GM23338 (cell line): ENCODE data around the gene XYLT1. TPM values are rescaled to one million over a fixed set of nuclear protein-coding genes. Genes with fewer than 3 reads are reported as not detected.

ENCODE experiments used
- ATAC-seq: fragments of 200-7000 bp; cut with Tn5 transposase; 3 replicates; pipeline ENCODE4 v1.9.1; 2020
- DNase-seq: peaks from one replicate; pipeline ENCODE4 v3.0.0-alpha.2; 2015; ENCODE audit warnings: low spot score
- H2AFZ ChIP-seq: fragments of 200-600 bp; sonication (generic); 2 replicates; pipeline ENCODE4 v1.8.0; 2016; ENCODE audit warnings: antibody characterized with exemption, mild to moderate bottlenecking, moderate library complexity
- H3F3A ChIP-seq: fragments of 200-600 bp; sonication (generic); replicated peaks from 2 replicates; pipeline ENCODE4 v1.8.0; 2017; ENCODE audit warnings: antibody characterized with exemption, mixed run types, low read depth
- H3K27ac ChIP-seq: fragments of 200-600 bp; sonication (generic); 2 replicates; pipeline ENCODE4 v1.6.1; 2016; ENCODE audit warnings: low read depth
- H3K27me3 ChIP-seq: fragments of 200-600 bp; sonication (generic); 2 replicates; pipeline ENCODE4 v1.8.0; 2016; ENCODE audit warnings: mild to moderate bottlenecking, mixed run types, moderate library complexity; ENCODE audit not compliant: insufficient read depth
- H3K36me3 ChIP-seq: fragments of 200-600 bp; sonication (generic); 2 replicates; pipeline ENCODE4 v1.8.0; 2016; ENCODE audit warnings: mild to moderate bottlenecking; ENCODE audit not compliant: insufficient read depth
- H3K4me1 ChIP-seq: fragments of 200-600 bp; sonication (generic); 2 replicates; pipeline ENCODE4 v1.8.0; 2016; ENCODE audit warnings: mild to moderate bottlenecking, moderate library complexity; ENCODE audit not compliant: insufficient read depth
- H3K4me2 ChIP-seq: fragments of 200-600 bp; sonication (generic); 2 replicates; pipeline ENCODE4 v1.7.1; 2017; ENCODE audit warnings: mixed run types
- H3K4me3 ChIP-seq: fragments of 200-600 bp; sonication (generic); 2 replicates; pipeline ENCODE4 v1.6.1; 2016; ENCODE audit warnings: mixed run types
- H3K79me2 ChIP-seq: fragments of 200-600 bp; sonication (generic); replicated peaks from 2 replicates; pipeline ENCODE4 v1.8.0; 2017; ENCODE audit warnings: mild to moderate bottlenecking; ENCODE audit not compliant: insufficient read depth
- H3K9me2 ChIP-seq: fragments of 200-600 bp; sonication (generic); 2 replicates; pipeline ENCODE4 v1.8.0; 2017; ENCODE audit not compliant: insufficient read depth
- H4K20me1 ChIP-seq: fragments of 200-600 bp; sonication (generic); replicated peaks from 2 replicates; pipeline ENCODE4 v1.8.0; 2017; ENCODE audit warnings: mild to moderate bottlenecking; ENCODE audit not compliant: insufficient read depth
- H3K27ac Mint-ChIP-seq: 2 replicates; pipeline ENCODE4 v1.8.0; 2020; ENCODE audit warnings: inconsistent platforms, mild to moderate bottlenecking, moderate library complexity, mixed read lengths
- H3K27me3 Mint-ChIP-seq: 3 replicates; pipeline ENCODE4 v1.8.0; 2022; ENCODE audit warnings: low read depth, mild to moderate bottlenecking, moderate library complexity, mixed read lengths, inconsistent platforms; ENCODE audit not compliant: insufficient read depth, poor library complexity
- H3K36me3 Mint-ChIP-seq: 3 replicates; pipeline ENCODE4 v1.8.0; 2021; ENCODE audit warnings: low read depth, mild to moderate bottlenecking, inconsistent platforms, moderate library complexity, mixed read lengths
- H3K4me1 Mint-ChIP-seq: 3 replicates; pipeline ENCODE4 v1.8.0; 2020; ENCODE audit warnings: mild to moderate bottlenecking, inconsistent platforms, mixed read lengths
- H3K4me3 Mint-ChIP-seq: 3 replicates; pipeline ENCODE4 v1.8.0; 2021; ENCODE audit warnings: moderate library complexity, mild to moderate bottlenecking, inconsistent platforms, mixed read lengths
- H3K9me3 Mint-ChIP-seq: 3 replicates; pipeline ENCODE4 v1.8.0; 2020; ENCODE audit warnings: moderate library complexity, mild to moderate bottlenecking, inconsistent platforms, mixed read lengths
- CREB1 ChIP-seq: fragments of 250-450 bp; sonication (Bioruptor Pico); IDR thresholded peaks from 2 replicates; pipeline ENCODE4 v1.5.0; 2020; ENCODE audit warnings: low read depth, mild to moderate bottlenecking, moderate library complexity
- CTCF ChIP-seq, 2 experiments: fragments of 200-600 bp in 1 of 2; sonication (generic) in 1 of 2; conservative IDR thresholded peaks; 2 replicates each; pipeline versions ENCODE4 v1.5.1 to v1.6.1; 2016 to 2017; ENCODE audit warnings: antibody characterized with exemption in 2 of 2, low read depth in 2 of 2, mild to moderate bottlenecking in 2 of 2, moderate library complexity in 1 of 2
- ETS1 ChIP-seq: IDR thresholded peaks from 2 replicates; pipeline ENCODE4 v1.6.1; 2016; ENCODE audit warnings: antibody characterized with exemption
- NANOG ChIP-seq: IDR thresholded peaks from 2 replicates; pipeline ENCODE4 v1.6.1; 2016; ENCODE audit warnings: antibody characterized with exemption, borderline replicate concordance
- REST ChIP-seq: IDR thresholded peaks from one replicate; pipeline ENCODE4 v1.6.1; 2018; ENCODE audit warnings: antibody characterized with exemption; ENCODE audit not compliant: unreplicated experiment
- STAT1 ChIP-seq: IDR thresholded peaks from one replicate; pipeline ENCODE4 v1.6.1; 2016; ENCODE audit warnings: antibody characterized with exemption; ENCODE audit not compliant: unreplicated experiment
- ZNF462 ChIP-seq: fragments of 250-450 bp; sonication (Bioruptor Pico); IDR thresholded peaks from 2 replicates; pipeline ENCODE4 v1.5.0; 2020; ENCODE audit warnings: mild to moderate bottlenecking, moderate library complexity
- polyA plus RNA-seq: library from polyadenylated mRNA; unstranded; fragments of >200 nt; fragmentation: Nextera tagmentation; extraction: Ambion mirVana; gene quantifications from 2 replicates; pipeline ENCODE4 v1.2.1, GENCODE V29; 2016
- total RNA-seq: library from RNA; depleted of rRNA; stranded (reverse); fragments of >200 nt; shearing (Covaris generic); gene quantifications from 2 replicates; pipeline ENCODE4 v1.2.3, GENCODE V29; 2014

The XYLT1 gene
- total and polyA plus RNA-seq, 2 experiments from 2014 or later, result 3.5 to 24.7 TPM

- H3F3A ChIP-seq, result no peaks in the 10 kb centered on the region
- H3K4me1 ChIP-seq, result peaks cover 23% of the 10 kb centered on the region
- no peaks in the 10 kb centered on the region for H3K9me3 Mint-ChIP-seq
- H3K27me3 ChIP-seq, result no peaks in the 10 kb centered on the region
- H3K4me1 Mint-ChIP-seq, result peaks cover 56% of the 10 kb centered on the region
- no peak overlapping the region for H2AFZ ChIP-seq
- peaks cover 6% of the 10 kb centered on the region for H4K20me1 ChIP-seq
- peaks cover 8% of the 10 kb centered on the region for H3K9me2 ChIP-seq
- peaks cover 97% of the 10 kb centered on the region for H3K79me2 ChIP-seq
- no peak for ATAC-seq
- TF ChIP-seq CTCF (conservative IDR thresholded peaks at IDR 0.05; ENCODE audit: low read depth in 2 of 2), result no peak
- TF ChIP-seq NANOG, result no peak
- TF ChIP-seq REST, result no peak
- no peak for TF ChIP-seq STAT1
- no peak for TF ChIP-seq ETS1
- H3K27me3 Mint-ChIP-seq, result no peaks in the 10 kb centered on the region
- no peak overlapping the region for H3K4me3 Mint-ChIP-seq
- H3K27ac ChIP-seq, result no peak overlapping the region
- H3K4me2 ChIP-seq, result no peak overlapping the region
- DNase-seq, result no peak
- H3K27ac Mint-ChIP-seq, result no peak overlapping the region
- H3K36me3 Mint-ChIP-seq, result peaks cover 3% of the 10 kb centered on the region; the same call in 1 of the 3 replicates
- no peaks in the 10 kb centered on the region for H3K36me3 ChIP-seq
- H3K4me3 ChIP-seq, result no peak overlapping the region
These were observed 13.2 kb downstream of the XYLT1 start for GRCh38 chr16:17457513-17457912.

GRCh38 chr16:17454162-17454730, 16.5 kb downstream of the XYLT1 start:
- no peaks in the 10 kb centered on the region for H3K27me3 Mint-ChIP-seq
- peaks cover 36% of the 10 kb centered on the region for H3K4me1 Mint-ChIP-seq
- ATAC-seq, result no peak
- peaks cover 6% of the 10 kb centered on the region for H4K20me1 ChIP-seq
- no peaks in the 10 kb centered on the region for H3F3A ChIP-seq
- 0 out of 2 replicates have a peak, but pooled peaks cover 4% of the 10 kb centered on the region for H3K9me2 ChIP-seq
- peaks cover 2% of the 10 kb centered on the region; the same call in 2 of the 3 replicates for H3K36me3 Mint-ChIP-seq
- H3K27ac ChIP-seq, result no peak overlapping the region
- no peak overlapping the region for H3K27ac Mint-ChIP-seq
- no peaks in the 10 kb centered on the region for H3K9me3 Mint-ChIP-seq
- H3K4me3 Mint-ChIP-seq, result no peak overlapping the region
- DNase-seq, result no peak
- H2AFZ ChIP-seq, result no peak overlapping the region
- no peak overlapping the region for H3K4me3 ChIP-seq
- H3K79me2 ChIP-seq, result peaks cover 84% of the 10 kb centered on the region
- H3K36me3 ChIP-seq, result no peaks in the 10 kb centered on the region
- H3K27me3 ChIP-seq, result no peaks in the 10 kb centered on the region
- no peak overlapping the region for H3K4me2 ChIP-seq
- peaks cover 7% of the 10 kb centered on the region for H3K4me1 ChIP-seq
- TF ChIP-seq ZNF462 (CRISPR knock-in tag) (no peak), STAT1 (no peak), CREB1 (CRISPR knock-in tag) (no peak)
